GM18520 (cell line): ENCODE results near the gene FBXO22.
"Not testable (repeated sequence)": the region's sequence is repeated elsewhere in the genome, so short reads cannot be mapped to it uniquely, and the experiment has no call there.

Experiments used
- ATAC-seq: cut with Tn5 transposase; IDR thresholded peaks from one replicate; pipeline ENCODE4 v1.9.1; 2021; ENCODE audit not compliant: unreplicated experiment

The FBXO22 gene

GRCh38 chr15:75966073-75966472 lies 62.4 kb downstream of the FBXO22 start:
- no peak for ATAC-seq

GRCh38 chr15:75976766-75977165 lies 73.1 kb downstream of the FBXO22 start:
- not testable (repeated sequence) for ATAC-seq

- ATAC-seq = no peak
Observed at GRCh38 chr15:75981149-75981815, 77.6 kb downstream of the FBXO22 start.

- no peak for ATAC-seq
Observed at GRCh38 chr15:75982468-75982867, 78.8 kb downstream of the FBXO22 start.

GRCh38 chr15:75984706-75985105 lies 81.0 kb downstream of the FBXO22 start:
- ATAC-seq = not testable (repeated sequence)

GRCh38 chr15:75985971-75986370 lies 82.3 kb downstream of the FBXO22 start:
- ATAC-seq = no peak

- no peak for ATAC-seq
Observed at GRCh38 chr15:75989045-75989444, 85.4 kb downstream of the FBXO22 start.

GRCh38 chr15:75989875-75990274 lies 86.2 kb downstream of the FBXO22 start:
- ATAC-seq = no peak
